IPS-20b (cell line): ENCODE results near the gene LITAF.
"Not testable (repeated sequence)": the region's sequence is repeated elsewhere in the genome, so short reads cannot be mapped to it uniquely, and the experiment has no call there.

Source experiments
- H3K27ac ChIP-seq: one replicate; pipeline ENCODE4 v1.5.1; 2013; ENCODE audit warnings: low read length
- H3K27me3 ChIP-seq: 2 replicates; pipeline ENCODE4 v1.6.1; 2013; ENCODE audit warnings: mild to moderate bottlenecking, low read length, inconsistent platforms; ENCODE audit not compliant: insufficient read depth
- H3K36me3 ChIP-seq: 2 replicates; pipeline ENCODE4 v1.6.1; 2013; ENCODE audit warnings: low read depth, mild to moderate bottlenecking, inconsistent platforms, low read length, moderate library complexity; ENCODE audit not compliant: insufficient read depth
- H3K4me1 ChIP-seq: 2 replicates; pipeline ENCODE4 v1.6.1; 2013; ENCODE audit warnings: mild to moderate bottlenecking, control low read depth, inconsistent platforms, low read length, moderate library complexity; ENCODE audit not compliant: insufficient read depth
- H3K4me3 ChIP-seq: 2 replicates; pipeline ENCODE4 v1.5.1; 2013; ENCODE audit warnings: mild to moderate bottlenecking, low read length, inconsistent platforms
- H3K9ac ChIP-seq: 2 replicates; pipeline ENCODE4 v1.6.1; 2013; ENCODE audit warnings: low read depth, mild to moderate bottlenecking, inconsistent platforms, low read length, moderate library complexity
- H3K9me3 ChIP-seq: 2 replicates; pipeline ENCODE4 v1.6.1; 2013; ENCODE audit warnings: mild to moderate bottlenecking, low read depth, low read length, inconsistent platforms; ENCODE audit not compliant: insufficient read depth

The LITAF gene

GRCh38 chr16:11605891-11606290, 19.2 kb upstream of the LITAF start:
- Histone ChIP-seq H3K9ac (no peak overlapping the region), H3K4me3 (no peak overlapping the region), H3K9me3 (no peaks in the 10 kb centered on the region), H3K4me1 (no peaks in the 10 kb centered on the region; the same call in 1 of the 2 replicates), H3K27ac (no peak overlapping the region), H3K27me3 (no peaks in the 10 kb centered on the region), H3K36me3 (no peaks in the 10 kb centered on the region)

GRCh38 chr16:11605564-11605886, 18.8 kb upstream of the LITAF start:
- Histone ChIP-seq H3K27me3 (no peaks in the 10 kb centered on the region), H3K9ac (no peak overlapping the region), H3K4me1 (no peaks in the 10 kb centered on the region; the same call in 1 of the 2 replicates), H3K36me3 (no peaks in the 10 kb centered on the region), H3K9me3 (no peaks in the 10 kb centered on the region), H3K4me3 (no peak overlapping the region), H3K27ac (no peak overlapping the region)

GRCh38 chr16:11604783-11605563, 18.3 kb upstream of the LITAF start:
- H3K9me3 ChIP-seq = no peaks in the 10 kb centered on the region
- H3K9ac ChIP-seq = no peak overlapping the region
- no peaks in the 10 kb centered on the region for H3K36me3 ChIP-seq
- H3K4me1 ChIP-seq = no peaks in the 10 kb centered on the region; the same call in 1 of the 2 replicates
- no peak overlapping the region for H3K27ac ChIP-seq
- no peak overlapping the region for H3K4me3 ChIP-seq
- no peaks in the 10 kb centered on the region for H3K27me3 ChIP-seq

- not testable (repeated sequence) for H3K27ac ChIP-seq, H3K27me3 ChIP-seq, H3K36me3 ChIP-seq, H3K4me1 ChIP-seq, H3K9ac ChIP-seq, H3K4me3 ChIP-seq, H3K9me3 ChIP-seq
Measured at GRCh38 chr16:11604296-11604695, 17.6 kb upstream of the LITAF start.

GRCh38 chr16:11603331-11603750, 16.6 kb upstream of the LITAF start:
- Histone ChIP-seq H3K9me3 (no peaks in the 10 kb centered on the region), H3K27ac (no peak overlapping the region), H3K4me1 (no peaks in the 10 kb centered on the region; the same call in 1 of the 2 replicates), H3K9ac (no peak overlapping the region), H3K27me3 (no peaks in the 10 kb centered on the region), H3K36me3 (no peaks in the 10 kb centered on the region), H3K4me3 (peak overlapping the region; percentile 37; the same call in 1 of the 2 replicates)

GRCh38 chr16:11602321-11602720, 15.6 kb upstream of the LITAF start:
- Histone ChIP-seq H3K27me3 (no peaks in the 10 kb centered on the region), H3K9ac (no peak overlapping the region), H3K27ac (no peak overlapping the region), H3K4me1 (no peaks in the 10 kb centered on the region; the same call in 1 of the 2 replicates), H3K9me3 (no peaks in the 10 kb centered on the region), H3K36me3 (no peaks in the 10 kb centered on the region), H3K4me3 (no peak overlapping the region)

- no peak overlapping the region for H3K4me3 ChIP-seq
- H3K27ac ChIP-seq = no peak overlapping the region
- H3K9ac ChIP-seq = no peak overlapping the region
- H3K9me3 ChIP-seq = no peaks in the 10 kb centered on the region
- peaks cover 2% of the 10 kb centered on the region; the same call in 1 of the 2 replicates for H3K4me1 ChIP-seq
- no peaks in the 10 kb centered on the region for H3K36me3 ChIP-seq
- H3K27me3 ChIP-seq = no peaks in the 10 kb centered on the region
Measured at GRCh38 chr16:11601911-11602310, 15.2 kb upstream of the LITAF start.

- Histone ChIP-seq H3K27ac (no peak overlapping the region), H3K36me3 (no peaks in the 10 kb centered on the region), H3K9me3 (no peaks in the 10 kb centered on the region), H3K4me3 (no peak overlapping the region), H3K4me1 (peaks cover 4% of the 10 kb centered on the region; the same call in 1 of the 2 replicates), H3K9ac (no peak overlapping the region), H3K27me3 (no peaks in the 10 kb centered on the region)
Measured at GRCh38 chr16:11601425-11601824, 14.7 kb upstream of the LITAF start.

GRCh38 chr16:11599579-11599978, 12.9 kb upstream of the LITAF start:
- Histone ChIP-seq H3K27me3 (no peaks in the 10 kb centered on the region), H3K4me1 (peaks cover 14% of the 10 kb centered on the region; the same call in 1 of the 2 replicates), H3K36me3 (no peaks in the 10 kb centered on the region), H3K9me3 (no peaks in the 10 kb centered on the region), H3K27ac (no peak overlapping the region), H3K9ac (no peak overlapping the region), H3K4me3 (no peak overlapping the region)

GRCh38 chr16:11597235-11598095, 10.7 kb upstream of the LITAF start:
- no peaks in the 10 kb centered on the region for H3K9me3 ChIP-seq
- H3K9ac ChIP-seq = no peak overlapping the region; the same call in 1 of the 2 replicates
- H3K4me3 ChIP-seq = no peak overlapping the region
- H3K27ac ChIP-seq = no peak overlapping the region
- H3K36me3 ChIP-seq = no peaks in the 10 kb centered on the region
- H3K4me1 ChIP-seq = peaks cover 14% of the 10 kb centered on the region; the same call in 1 of the 2 replicates
- H3K27me3 ChIP-seq = no peaks in the 10 kb centered on the region

GRCh38 chr16:11596572-11597226, 10.0 kb upstream of the LITAF start:
- no peak overlapping the region for H3K4me3 ChIP-seq
- H3K27ac ChIP-seq = no peak overlapping the region
- no peaks in the 10 kb centered on the region for H3K36me3 ChIP-seq
- H3K27me3 ChIP-seq = no peaks in the 10 kb centered on the region
- peaks cover 14% of the 10 kb centered on the region; the same call in 1 of the 2 replicates for H3K4me1 ChIP-seq
- no peak overlapping the region; the same call in 1 of the 2 replicates for H3K9ac ChIP-seq
- no peaks in the 10 kb centered on the region for H3K9me3 ChIP-seq
